T-helper 22 cell (primary cell): Measurements from ENCODE around the gene VPS8.
"Not testable (repeated sequence)": the region's sequence is repeated elsewhere in the genome, so short reads cannot be mapped to it uniquely, and the experiment has no call there.

Experiments
- DNase-seq: peaks from one replicate; pipeline ENCODE4 v3.0.0-alpha.2; 2020; ENCODE audit warnings: low read depth

VPS8 gene

DNA sequence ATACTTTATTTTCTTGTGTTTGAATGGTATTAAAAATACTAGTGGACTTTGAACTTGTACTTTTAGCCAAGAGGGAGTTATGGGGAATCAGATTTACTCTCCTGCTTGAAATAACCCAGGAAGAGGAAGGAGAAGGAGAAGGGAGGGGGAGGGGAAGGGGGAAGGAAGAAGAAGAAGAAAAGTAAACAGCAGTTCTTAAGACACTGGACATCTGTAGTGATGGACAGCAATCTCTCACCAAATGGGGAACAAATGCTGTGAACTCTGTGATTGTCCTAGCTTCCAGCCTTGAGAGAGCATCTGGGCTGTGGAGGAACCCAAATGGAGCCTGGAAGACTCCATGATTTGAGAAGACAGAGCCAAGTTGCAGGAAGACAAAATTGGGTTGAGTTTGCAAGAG is 52.0 kb downstream of the VPS8 start:
- DNase-seq, result no peak

DNA sequence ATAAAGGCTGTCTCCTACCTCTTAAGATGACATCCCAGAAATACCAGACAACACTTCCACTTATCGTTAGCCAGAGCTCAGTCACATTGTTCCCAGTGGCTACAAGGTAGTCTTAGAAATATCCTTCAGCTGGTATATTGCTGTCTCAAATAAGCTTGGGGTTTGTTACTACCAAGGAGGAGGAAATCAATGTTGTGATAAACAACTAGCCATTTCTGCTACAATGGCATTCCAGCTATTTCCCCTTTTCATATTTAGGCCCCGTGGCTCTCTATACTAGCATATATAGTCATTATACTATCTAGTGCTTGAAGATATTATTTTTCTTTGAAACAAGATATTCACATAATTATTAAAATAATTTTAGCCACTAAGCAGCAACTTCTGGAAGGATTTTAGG is 56.5 kb downstream of the VPS8 start:
- no peak for DNase-seq

DNA sequence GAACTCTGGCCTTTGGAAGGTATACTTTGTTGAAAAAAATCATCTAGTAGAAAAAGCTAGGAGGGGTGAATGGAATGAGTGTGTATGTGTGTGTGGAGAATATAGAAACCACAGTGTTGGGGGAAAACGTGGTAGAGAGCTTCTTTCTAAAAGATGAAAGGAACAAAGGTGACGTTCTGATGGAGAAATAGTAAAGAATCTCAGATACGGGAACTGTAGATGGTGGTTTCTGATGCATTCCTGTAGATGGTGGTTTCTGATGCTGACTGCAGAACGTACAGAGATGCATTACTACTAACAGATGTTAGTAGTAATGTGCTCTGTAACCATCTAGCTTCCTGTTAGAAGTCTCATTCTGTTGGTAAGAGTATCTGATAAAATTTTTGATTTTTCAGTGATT is 60.2 kb downstream of the VPS8 start:
- no peak for DNase-seq

DNA sequence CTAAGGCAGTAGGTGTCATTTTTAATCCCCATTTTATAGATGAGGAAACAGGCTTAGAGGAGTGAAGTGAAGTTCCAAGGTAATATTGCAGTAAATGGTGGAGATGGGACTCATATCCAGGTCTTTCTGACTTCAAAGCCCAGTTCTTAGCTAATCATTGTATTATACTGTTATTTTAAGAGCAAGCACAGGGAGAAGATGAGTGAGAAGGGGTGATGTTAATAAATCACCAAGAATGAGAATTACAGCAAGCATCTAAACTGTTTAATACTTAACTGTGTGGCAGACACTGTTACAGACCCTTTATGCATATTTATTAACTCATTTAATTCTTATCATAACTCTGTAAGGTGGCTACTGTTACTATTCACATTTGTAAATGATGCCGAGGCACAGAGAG is 61.2 kb downstream of the VPS8 start:
- DNase-seq, result no peak

DNA sequence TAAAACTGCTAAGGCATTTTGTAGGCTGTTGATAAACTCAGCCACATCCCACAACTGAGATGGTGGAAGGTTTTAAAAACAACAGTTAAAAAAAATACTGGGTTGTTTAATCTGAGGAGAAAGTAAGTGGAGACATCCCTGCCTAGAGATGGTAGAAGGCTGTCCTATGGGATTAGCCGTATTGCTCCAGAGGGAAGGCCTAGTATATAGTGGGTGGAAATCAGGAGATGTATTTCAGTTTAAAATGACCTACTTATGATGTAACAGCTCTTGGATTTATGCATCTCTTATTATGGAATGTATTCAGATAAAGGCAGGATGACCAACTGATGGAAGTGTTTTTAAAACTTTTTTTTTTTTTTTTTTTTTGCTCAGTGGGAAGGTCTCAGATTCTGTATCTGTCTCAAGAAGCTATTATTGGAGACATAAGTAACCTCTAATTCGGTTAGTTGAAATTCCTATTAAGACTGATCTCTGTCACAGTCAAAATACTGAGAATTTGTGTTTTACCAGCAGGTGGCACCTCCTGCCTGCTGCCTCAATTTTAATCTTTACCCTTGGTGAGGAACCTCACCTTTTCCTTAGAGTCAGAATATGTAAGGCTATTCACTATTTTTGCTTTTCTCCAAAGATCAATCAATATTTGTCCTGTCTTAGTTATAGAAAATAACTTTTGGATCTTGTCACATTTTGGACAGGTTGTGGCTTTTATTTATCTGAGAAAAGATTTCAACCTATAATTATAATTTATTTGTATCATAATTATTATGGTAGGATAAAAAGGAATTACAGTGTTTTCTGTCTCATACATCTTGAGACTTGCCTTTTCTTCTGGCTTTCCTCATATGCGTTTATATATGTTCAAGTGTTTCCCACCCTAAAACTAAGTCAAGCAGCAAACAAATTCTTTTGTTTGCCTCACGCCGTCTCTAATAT is 63.0 kb downstream of the VPS8 start:
- no peak for DNase-seq

DNA sequence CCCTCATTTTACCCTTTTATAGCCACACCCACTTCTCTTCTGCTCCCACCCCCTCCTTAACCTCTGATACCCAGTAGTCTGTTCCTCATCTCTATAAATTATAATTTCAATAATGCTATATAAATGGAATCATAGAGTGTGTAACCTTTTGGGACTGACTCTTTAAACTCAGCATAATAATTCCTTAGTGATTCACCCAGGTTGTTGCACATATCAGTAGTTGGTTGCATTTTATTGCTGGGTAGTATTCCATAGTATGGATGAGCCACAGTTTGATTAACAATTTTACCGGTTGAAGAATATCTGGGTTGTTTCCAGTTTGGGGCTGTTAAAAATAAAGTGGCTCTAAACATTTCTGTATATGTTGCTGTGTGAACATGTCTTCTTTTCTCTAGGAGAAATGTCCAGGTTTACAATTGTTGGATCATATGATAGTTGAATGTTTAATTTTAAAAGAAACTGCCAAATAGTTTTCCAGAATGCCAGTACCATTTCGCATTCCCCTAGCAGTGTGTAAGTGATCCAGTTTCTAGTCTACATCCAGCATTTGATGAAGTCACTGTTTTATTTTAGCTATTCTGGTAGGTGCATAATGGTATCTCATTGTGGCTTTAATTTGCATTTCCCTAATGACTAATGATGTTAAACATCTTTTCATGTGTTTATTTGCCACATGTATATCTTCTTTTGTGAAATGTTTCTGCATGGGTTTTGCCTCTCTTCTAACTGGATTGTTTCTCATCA is 68.5 kb downstream of the VPS8 start:
- no peak for DNase-seq

DNA sequence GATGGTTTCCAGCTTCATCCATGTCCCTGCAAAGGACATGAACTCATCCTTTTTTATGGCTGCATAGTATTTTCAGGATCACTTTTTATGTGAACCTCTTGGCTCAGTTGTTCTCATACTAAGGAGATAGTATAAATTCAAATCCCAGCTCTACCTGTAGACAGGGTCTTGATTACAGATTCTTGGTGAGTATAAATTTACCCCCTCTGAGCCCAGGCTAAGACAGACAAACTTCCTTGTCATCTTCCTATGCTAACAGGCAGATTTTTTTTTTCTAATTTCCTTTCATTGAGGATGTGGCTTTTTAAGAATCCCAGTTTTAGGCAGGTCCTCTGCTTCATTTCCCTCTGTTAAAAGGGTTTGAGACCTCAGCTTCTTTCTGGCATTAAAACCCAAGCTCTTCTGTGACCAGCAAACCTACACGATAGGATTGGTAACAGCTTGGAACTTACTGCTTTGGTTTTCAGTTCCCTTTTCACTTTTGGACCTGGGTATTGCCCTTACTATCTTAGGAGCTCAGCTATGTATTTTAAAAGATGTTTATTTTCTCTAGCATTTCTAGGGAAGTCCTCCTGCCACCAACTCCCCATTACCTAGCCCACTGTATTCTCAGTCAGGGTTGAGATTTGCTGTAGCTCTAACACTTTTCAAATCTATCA is 72.5 kb downstream of the VPS8 start:
- no peak for DNase-seq

DNA sequence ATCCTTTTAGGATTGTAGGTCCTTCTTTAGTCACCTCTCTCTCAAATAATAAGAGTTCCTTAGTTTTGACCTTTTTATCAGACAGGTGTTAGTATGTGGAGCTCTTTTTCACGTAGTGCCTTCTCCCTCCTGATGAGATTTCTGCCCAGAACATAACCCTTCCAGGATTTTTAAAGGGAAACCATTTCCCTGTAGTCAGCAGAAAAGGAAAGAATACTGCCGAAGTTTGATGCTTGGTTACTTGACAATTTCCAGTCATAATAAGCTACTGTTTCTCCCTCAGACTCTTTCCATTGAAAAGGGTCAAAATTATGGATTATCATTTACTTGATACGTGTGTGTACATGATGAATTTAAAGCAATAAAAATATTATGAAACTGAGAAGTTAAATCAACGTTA is 73.1 kb downstream of the VPS8 start:
- DNase-seq, result no peak

DNA sequence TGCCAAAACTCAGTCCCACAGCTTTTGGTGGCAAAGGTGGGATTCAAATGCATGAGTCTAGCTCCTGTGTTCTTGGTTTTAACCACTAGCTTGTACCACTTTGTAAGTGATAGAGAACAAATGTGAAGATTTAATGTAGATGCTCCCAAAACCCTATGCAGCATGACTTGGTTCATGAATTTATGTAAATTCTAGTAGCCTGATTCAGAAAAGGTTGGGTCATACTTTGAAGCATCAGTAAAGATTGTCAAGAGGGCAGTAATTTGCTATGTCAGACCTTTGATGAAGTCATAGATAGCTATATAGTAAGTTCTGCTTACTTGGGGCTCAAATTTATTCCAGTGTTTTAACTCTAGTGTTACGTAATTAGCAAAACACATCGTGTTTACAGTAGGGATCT is 75.6 kb downstream of the VPS8 start:
- no peak for DNase-seq

DNA sequence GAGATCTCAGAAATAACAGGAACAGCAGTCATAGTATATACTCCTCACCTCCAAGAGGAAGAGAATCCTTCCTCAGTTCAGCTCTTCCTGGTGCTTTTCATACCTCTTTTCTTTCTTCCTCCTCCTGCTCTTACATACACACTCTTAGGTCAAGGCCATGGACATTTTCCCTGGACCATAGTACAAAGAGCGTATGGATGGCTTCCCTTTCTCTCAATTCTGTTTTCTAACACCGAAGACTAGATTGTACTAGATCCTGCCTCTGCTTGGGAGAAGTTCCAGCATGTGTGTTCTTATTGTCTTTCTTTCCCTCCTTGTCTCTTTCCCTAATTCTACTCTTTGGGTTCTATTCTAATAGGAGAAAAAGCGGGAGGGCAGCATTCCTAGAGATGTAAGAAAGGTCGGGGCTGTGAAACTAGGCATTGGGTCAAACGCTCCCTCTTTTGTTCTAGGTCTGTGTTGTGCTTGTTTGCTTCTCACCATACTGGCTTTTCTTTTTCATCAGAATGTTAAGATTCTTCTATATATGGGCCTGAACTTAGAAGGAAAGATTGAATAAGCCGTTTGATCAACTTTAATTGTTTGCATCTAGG is 77.4 kb downstream of the VPS8 start:
- no peak for DNase-seq

DNA sequence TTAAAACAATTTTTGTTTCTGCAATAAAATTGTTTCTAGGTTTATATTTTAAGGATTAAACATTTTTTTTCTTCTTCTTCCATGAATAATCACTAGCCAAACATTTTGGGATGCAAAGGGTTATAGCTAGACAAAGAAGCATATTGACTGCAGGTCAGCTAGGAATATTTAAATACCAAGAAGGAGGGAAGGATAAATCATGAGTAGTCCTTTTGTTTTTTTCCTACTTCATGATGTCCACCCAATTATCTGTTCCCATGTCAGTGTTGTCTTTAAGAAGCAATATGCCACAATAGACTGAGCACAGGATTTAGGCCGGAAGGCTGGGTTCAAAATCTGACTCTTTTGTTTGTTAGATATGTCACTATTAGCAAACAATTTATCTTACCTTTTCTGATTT is 82.1 kb downstream of the VPS8 start:
- no peak for DNase-seq

DNA sequence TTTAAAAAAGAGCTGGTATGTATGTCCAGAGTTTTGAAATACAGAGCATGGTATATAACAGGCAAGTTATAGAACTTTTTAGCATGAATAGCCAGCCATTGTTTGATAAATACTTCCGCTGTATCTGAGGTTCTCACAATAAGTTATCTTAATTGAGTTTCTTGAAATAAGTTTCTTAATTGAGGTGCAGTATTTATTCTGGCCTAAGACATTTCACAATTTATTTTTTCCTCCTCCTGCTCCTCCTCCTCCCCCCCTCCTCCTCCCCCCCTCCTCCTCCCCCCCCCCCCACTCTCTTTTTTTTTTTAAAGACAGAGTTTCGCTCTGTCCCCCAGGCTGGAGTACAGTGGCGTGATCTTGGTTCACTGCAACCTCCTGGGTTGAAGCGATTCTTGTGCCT is 83.4 kb downstream of the VPS8 start:
- DNase-seq, result no peak

DNA sequence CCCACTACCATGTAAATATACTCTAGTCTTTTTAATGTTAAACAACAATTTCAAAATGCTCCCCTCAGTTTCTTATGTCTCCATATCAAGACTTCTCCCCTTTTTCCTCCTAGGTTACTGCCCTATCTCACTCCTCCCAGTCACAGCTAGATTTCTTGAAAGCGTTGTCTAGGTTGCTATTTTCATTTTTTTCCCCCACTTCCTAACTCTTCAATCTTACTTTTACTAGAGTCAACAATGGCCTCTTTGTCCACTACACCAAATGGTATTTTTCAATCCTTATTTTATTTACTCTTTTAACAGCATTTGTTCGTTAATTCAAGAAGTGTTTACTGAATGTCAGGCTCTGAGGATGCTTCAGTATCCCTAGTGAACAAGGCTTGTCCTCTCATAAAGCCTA is 84.4 kb downstream of the VPS8 start:
- DNase-seq, result no peak

DNA sequence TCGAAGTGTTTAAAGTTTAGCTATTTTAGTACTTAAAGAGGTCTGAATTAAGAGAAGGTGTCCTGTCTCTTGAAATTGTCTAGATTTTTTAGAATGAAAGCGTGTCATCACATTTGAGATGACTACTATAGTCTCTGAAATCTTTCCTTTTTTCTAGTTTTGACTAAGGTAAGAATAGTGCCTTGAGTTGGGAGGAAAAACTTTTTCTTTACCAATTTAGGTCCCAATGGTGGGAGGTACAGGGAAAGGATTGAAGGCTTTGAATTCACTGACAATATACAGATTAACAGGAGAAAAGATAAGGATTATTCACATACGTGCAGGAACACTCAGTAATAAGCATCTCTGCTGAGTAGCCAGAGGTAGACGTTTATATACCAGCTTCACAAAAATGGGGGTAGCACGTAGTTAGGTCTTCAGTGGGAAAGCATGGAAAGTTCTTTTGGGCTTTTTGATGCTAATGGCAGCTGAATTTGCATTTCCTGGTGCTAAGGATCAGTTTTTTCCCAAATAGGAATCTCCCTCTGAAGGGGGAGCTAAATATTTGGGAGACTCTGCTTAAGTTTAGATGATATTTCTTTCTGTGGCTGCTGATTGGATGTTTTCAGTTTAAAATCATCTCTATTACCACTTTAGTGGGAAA is 88.1 kb downstream of the VPS8 start:
- DNase-seq, result no peak

DNA sequence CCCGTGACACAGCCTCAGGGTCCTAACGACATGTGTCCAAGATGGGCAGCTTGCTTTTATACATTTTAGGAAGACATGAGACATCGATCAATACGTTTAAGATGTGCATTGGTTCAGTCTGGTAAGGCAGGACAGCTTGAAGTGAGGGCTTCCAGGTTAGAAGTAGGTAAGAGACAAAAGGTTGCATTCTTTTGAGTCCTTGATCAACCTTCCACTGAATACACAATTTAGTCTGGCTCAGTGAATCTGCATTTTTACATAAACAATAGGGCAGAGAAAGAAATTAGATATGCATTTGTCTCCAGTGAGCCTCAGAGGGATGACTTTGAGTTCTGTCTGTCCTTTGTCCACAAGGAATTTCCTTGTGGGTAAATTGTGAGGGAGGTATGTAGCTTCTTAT is 95.1 kb downstream of the VPS8 start:
- DNase-seq, result not testable (repeated sequence)

DNA sequence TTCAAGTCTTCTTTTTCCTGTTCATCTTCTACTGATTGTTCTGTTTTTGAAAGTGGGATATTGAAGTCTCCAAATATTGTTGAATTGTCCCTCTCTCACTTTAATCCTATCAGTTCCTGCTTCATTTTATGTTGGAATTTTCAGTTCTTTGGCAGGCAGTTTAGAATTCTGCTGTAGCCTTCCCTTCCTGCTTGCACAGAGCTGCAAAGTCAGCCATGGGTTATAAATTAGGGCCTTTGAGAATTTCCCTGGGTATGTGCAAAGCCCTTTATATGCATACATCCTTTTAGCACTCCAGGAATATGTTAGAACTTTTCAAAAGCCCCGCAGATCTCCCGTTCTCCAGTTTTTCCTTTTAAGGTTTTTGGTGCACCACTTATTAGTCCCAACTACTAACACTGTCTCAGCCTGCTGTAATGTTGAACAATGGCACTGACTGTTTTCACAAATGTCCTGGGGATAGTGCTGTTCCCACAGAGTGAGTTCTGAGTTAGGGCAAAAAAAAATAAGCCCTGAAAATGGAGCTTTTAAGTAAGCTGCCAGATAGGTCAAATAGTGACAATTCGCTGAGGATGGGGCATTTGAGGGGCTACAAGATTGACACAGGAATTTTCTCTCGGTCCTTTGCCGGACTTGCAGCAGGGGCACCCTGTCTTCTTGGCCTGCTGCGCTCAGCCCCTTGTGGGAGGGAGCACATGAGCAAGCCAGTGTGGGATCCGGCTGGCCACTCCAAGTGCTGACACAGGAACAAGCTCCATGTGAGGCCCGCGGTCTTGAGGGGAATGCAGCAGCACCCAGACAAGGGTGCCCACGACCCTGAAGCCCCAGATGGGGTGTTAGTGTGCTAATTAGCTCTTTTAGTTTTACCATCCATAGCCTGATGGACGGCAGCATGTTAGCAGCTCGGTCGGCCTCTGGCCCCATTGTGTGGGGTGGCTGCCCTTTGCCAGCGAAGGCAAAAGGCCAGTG is 96.0 kb downstream of the VPS8 start:
- DNase-seq, result no peak

DNA sequence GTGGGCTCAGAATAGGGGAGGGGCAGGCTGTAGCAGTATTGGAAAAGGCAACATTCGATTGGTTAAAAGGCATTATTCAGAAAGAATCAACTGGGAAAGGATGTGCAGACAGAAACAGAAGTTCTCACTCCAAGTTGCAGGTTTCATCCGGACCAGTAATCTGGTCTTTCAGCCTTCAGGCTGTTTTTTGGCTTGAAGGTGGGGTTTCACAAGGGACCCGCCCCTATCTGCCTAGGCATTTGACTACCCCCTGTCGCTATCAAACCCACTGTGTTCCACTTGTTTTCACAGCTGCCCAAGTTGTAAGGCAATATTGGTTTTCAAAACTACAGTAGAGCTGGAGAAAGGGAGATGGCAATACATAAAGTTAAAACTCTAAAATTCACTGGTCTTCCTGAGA is 96.9 kb downstream of the VPS8 start:
- DNase-seq, result no peak

DNA sequence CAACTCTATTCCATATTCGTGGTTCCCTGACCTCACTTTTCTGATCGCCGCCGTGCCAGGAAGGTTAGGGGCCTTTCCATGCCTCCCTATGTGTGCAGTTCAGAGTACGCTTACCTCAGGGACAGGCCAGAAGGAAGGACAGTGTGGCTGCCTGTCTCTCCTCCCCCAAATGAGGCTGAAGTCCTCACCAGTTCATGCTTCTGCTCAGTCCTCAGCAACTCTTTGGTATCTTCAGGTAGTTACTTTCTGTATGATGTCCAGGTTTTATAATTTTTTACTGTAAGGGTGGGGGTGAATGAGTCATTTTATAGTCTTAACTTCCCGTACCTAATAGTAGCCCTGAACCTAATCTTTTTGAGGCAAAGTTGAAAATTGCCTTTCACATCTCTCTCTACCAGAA is 98.7 kb downstream of the VPS8 start:
- no peak for DNase-seq

DNA sequence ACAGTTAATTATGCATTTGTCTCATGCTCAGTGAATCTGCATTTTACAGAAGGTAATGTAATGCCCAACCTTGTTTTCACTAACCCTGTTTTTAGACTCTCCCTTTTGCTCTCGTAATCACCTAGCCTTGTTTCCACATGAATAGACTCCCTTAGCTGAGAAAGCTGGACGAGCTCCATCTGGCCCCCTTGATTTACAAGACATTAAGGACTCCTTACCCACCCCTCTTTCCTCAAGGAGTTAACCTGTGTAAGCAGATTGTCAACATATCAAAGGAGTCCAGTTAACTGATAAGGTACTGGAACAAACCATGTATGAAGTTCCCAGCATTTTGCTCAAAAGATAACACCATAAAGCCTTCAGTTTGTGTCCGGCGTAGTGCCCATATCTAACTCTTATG is 99.6 kb downstream of the VPS8 start:
- no peak for DNase-seq

DNA sequence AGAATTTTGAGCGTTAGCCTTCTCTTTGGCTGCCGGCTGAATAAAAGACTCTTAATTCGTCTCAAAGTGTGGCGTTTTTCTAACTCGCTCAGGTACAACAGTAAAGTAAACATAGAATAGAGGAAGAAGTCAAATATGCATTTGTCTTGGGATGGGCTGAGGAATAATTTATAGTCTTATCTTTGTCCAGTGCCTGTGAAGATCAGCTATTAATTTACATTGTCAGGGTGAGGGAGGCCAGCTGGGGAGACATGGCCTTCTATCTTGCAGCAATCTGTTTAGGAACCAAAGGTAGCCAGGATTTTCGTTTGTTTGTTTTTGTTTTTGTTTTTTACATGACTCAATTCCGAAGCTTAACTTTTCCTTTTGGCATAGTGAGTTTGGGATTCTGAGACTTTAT is 100.2 kb downstream of the VPS8 start:
- no peak for DNase-seq

DNA sequence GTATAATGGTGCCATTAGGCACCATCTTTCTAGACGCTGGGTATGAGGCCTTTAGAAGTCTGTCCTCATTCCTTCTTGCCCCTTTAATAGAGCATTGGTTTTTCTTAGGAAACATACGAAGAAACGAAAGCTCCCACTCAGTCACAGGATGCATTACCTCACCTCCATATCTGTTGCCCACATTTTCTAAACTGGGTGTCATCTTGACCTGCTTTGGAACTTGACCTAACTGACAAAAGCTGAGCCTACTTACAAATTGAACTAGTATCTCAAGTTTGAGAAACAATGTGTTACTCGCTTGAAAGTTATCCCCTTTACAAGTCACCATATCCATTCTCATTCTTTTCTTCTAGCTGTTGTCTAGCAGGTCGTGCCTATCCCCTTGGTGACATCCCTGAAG is 102.7 kb downstream of the VPS8 start:
- DNase-seq, result no peak
